GM12878 (cell line): ENCODE data around the gene SERPINA9. TPM values are rescaled to one million over a fixed set of nuclear protein-coding genes. Genes with fewer than 3 reads are reported as not detected.
"Not testable (repeated sequence)": the region's sequence is repeated elsewhere in the genome, so short reads cannot be mapped to it uniquely, and the experiment has no call there.

ENCODE experiments used
- ATAC-seq: fragments of 200-7000 bp; cut with Tn5 transposase; 3 replicates; pipeline ENCODE4 v1.9.1; 2020; ENCODE audit warnings: mild to moderate bottlenecking, moderate library complexity
- BruUV-seq: library from RNA; stranded (reverse); fragments of 400-500 nt; replicated peaks from 2 replicates; lab custom pipeline; 2021; lab: Mats Ljungman, UMichigan
- CTCF ChIA-PET: fragments of 300-600 bp; sonication (Branson Sonifier 250); formaldehyde crosslinking; extraction: SDS; loops from one replicate; lab custom pipeline; 2021; ENCODE audit warnings: inconsistent platforms; lab: Yijun Ruan, JAX
- POLR2A ChIA-PET: fragments of 350-600 bp; formaldehyde crosslinking; extraction: SDS; loops from one replicate; lab custom pipeline; 2021; ENCODE audit warnings: inconsistent platforms; lab: Charles Lee
- RAD21 ChIA-PET: fragments of 300-600 bp; sonication (Branson Sonifier 250); formaldehyde crosslinking; loops from one replicate; lab custom pipeline; 2023; ENCODE audit warnings: antibody characterized with exemption; ENCODE audit not compliant: unreplicated experiment; lab: Charles Lee
- SMC1A ChIA-PET: fragments of 300-600 bp; sonication (Branson Sonifier 250); formaldehyde crosslinking; loops from one replicate; lab custom pipeline; 2023; ENCODE audit not compliant: unreplicated experiment, uncharacterized antibody; lab: Charles Lee
- DNase-seq: peaks from one replicate; pipeline ENCODE4 v3.0.0-alpha.2; 2011; ENCODE audit warnings: low read depth, low spot score
- FAIRE-seq: peaks from 3 replicates; lab custom pipeline; 2011; peaks lifted over from hg19 to GRCh38; lab: Jason Lieb, UNC
- H2AFZ ChIP-seq: 2 replicates; pipeline ENCODE4 v1.6.0; 2011; ENCODE audit warnings: low read depth, low read length, control low read depth; ENCODE audit not compliant: control insufficient read depth
- H3K27ac ChIP-seq: 2 replicates; pipeline ENCODE4 v1.5.1; 2011; ENCODE audit warnings: control low read depth; ENCODE audit not compliant: control insufficient read depth, insufficient read depth
- H3K27me3 ChIP-seq, 2 experiments: replicated peaks in 1 of 2; 2 replicates each; pipeline versions ENCODE4 v1.6.0 to v1.6.1; 2011; ENCODE audit warnings: low read length in 1 of 2; ENCODE audit not compliant: control insufficient read depth in 2 of 2, insufficient read depth in 2 of 2
- H3K36me3 ChIP-seq, 2 experiments: 2 replicates each; pipeline ENCODE4 v1.5.1; 2011; ENCODE audit warnings: low read length in 1 of 2; ENCODE audit not compliant: control insufficient read depth in 2 of 2, insufficient read depth in 2 of 2
- H3K4me1 ChIP-seq: 2 replicates; pipeline ENCODE4 v1.6.1; 2011; ENCODE audit warnings: mild to moderate bottlenecking, low read length, moderate library complexity, mixed read lengths; ENCODE audit not compliant: control insufficient read depth, insufficient read depth
- H3K4me2 ChIP-seq: 2 replicates; pipeline ENCODE4 v1.6.0; 2011; ENCODE audit warnings: control low read depth; ENCODE audit not compliant: control insufficient read depth, insufficient read depth
- H3K4me3 ChIP-seq: fragments of 200-600 bp; sonication (generic); 2 replicates; pipeline ENCODE4 v1.5.1; 2016
- H3K79me2 ChIP-seq: 2 replicates; pipeline ENCODE4 v1.6.0; 2011; ENCODE audit warnings: low read length; ENCODE audit not compliant: control insufficient read depth, insufficient read depth
- H3K9ac ChIP-seq: 2 replicates; pipeline ENCODE4 v1.8.0; 2011; ENCODE audit warnings: low read length, control low read depth, mixed read lengths; ENCODE audit not compliant: control insufficient read depth, insufficient read depth
- H3K9me3 ChIP-seq: replicated peaks from 3 replicates; pipeline ENCODE4 v1.5.1; 2011; ENCODE audit warnings: mild to moderate bottlenecking, low read length; ENCODE audit not compliant: control insufficient read depth, insufficient read depth
- H4K20me1 ChIP-seq: 2 replicates; pipeline ENCODE4 v1.6.0; 2011; ENCODE audit not compliant: control insufficient read depth, insufficient read depth
- WGBS: methylation state at CpG from one replicate; pipeline ENCODE4 v1.1.6; 2016; ENCODE audit warnings: low lambda C conversion rate; ENCODE audit not compliant: insufficient replicate concordance, insufficient coverage; ENCODE audit errors: missing lambda C conversion rate; 5-methylcytosine and 5-hydroxymethylcytosine counted together
- in situ Hi-C: fragments of 300-500 bp; cut with MboI; formaldehyde crosslinking; loops from 9 replicates; pipeline ENCODE4 v1.14.3; 2018; ENCODE audit warnings: mixed read lengths
- intact Hi-C: fragments of 100-400 bp; cut with micrococcal nuclease; formaldehyde crosslinking; loops from one replicate; pipeline ENCODE4 v1.14.2; 2022; ENCODE audit not compliant: unreplicated experiment
- polyA plus RNA-seq, 11 experiments: library from polyadenylated mRNA; depleted of rRNA in 4 of 11; unstranded in 6 of 11; stranded (reverse) in 5 of 11; fragments of >200 nt; fragmentation: Nextera tagmentation in 4 of 11; fragmentation: Illumina TruSeq in 1 of 11; extraction: Ambion mirVana in 4 of 11; extraction: Trizol in 1 of 11; gene quantifications; 1 replicate in 1 of 11; 2 replicates in 10 of 11; pipeline versions ENCODE4 v1.2.1 to v1.2.3, GENCODE V29; 2011 to 2016; ENCODE audit warnings: inconsistent platforms in 2 of 11, missing spikeins in 2 of 11, low read depth in 1 of 11
- total RNA-seq, 4 experiments: library from RNA; depleted of rRNA in 3 of 4; stranded (reverse); fragments of >200 nt in 3 of 4; fragmentation: Illumina TruSeq in 1 of 4; extraction: Trizol in 1 of 4; gene quantifications; 2 replicates each; pipeline versions ENCODE4 v1.2.1 to v1.2.3, GENCODE V29; 2013 to 2021

The SERPINA9 gene
- total and polyA plus RNA-seq, 10 of the 15 experiments (the other 5 are each of a cell fraction or from before 2014, with no cell fraction given), result 0.05 TPM; not detected in 9

GRCh38 chr14:94417497-94418205 is 58.3 kb downstream of the SERPINA9 start:
- H3K79me2 ChIP-seq, BruUV-seq, H3K36me3 ChIP-seq, SMC1A ChIA-PET, H3K27me3 ChIP-seq, H3K4me2 ChIP-seq, H3K9ac ChIP-seq, H3K9me3 ChIP-seq, RAD21 ChIA-PET, H3K4me3 ChIP-seq, H3K4me1 ChIP-seq, H2AFZ ChIP-seq, FAIRE-seq, H3K27ac ChIP-seq, intact Hi-C loops, H4K20me1 ChIP-seq, in situ Hi-C loops, POLR2A ChIA-PET, DNase-seq, ATAC-seq, CTCF ChIA-PET: not testable (repeated sequence)
- WGBS, result 0% methylated on average over 3 of the region's 3 CpGs

Other genes with a start within 250 kb of the SERPINA9 start
Only the 7 nearest of the 9 such genes appear.
- not detected in 2 replicates for gene SERPINA2, start 109.5 kb downstream of the SERPINA9 start, total RNA-seq (2014; rRNA removed)
- gene SERPINA2, start 109.5 kb downstream of the SERPINA9 start, total RNA-seq (2014; rRNA removed; fragmentation: Illumina TruSeq; extraction: Trizol), result not detected in 2 replicates
- gene SERPINA2, start 109.5 kb downstream of the SERPINA9 start, total RNA-seq (2021), result not detected in 2 replicates
- not detected in 2 replicates for gene SERPINA2, start 109.5 kb downstream of the SERPINA9 start, polyA plus RNA-seq (2011; rRNA removed)
- not detected in 2 replicates for gene SERPINA2, start 109.5 kb downstream of the SERPINA9 start, polyA plus RNA-seq (2014; fragmentation: Illumina TruSeq; extraction: Trizol)
- not detected for gene SERPINA2, start 109.5 kb downstream of the SERPINA9 start, polyA plus RNA-seq (2014; fragmentation: Nextera tagmentation; extraction: Ambion mirVana)
- not detected in 2 replicates for gene SERPINA2, start 109.5 kb downstream of the SERPINA9 start, polyA plus RNA-seq (2014; rRNA removed)
- not detected for gene SERPINA2, start 109.5 kb downstream of the SERPINA9 start, polyA plus RNA-seq (2016; fragmentation: Nextera tagmentation; extraction: Ambion mirVana)
- 0.40 and 0.87 TPM in 2 replicates for gene SERPINA1, start 87.6 kb downstream of the SERPINA9 start, total RNA-seq (2014; rRNA removed)
- 0.45 and 0.60 TPM in 2 replicates for gene SERPINA1, start 87.6 kb downstream of the SERPINA9 start, total RNA-seq (2014; rRNA removed; fragmentation: Illumina TruSeq; extraction: Trizol)
- 5.1 and 6.6 TPM in 2 replicates for gene SERPINA1, start 87.6 kb downstream of the SERPINA9 start, total RNA-seq (2021)
- gene SERPINA1, start 87.6 kb downstream of the SERPINA9 start, polyA plus RNA-seq (2011; rRNA removed), result 3.1 and 3.5 TPM in 2 replicates
- gene SERPINA1, start 87.6 kb downstream of the SERPINA9 start, polyA plus RNA-seq (2014; fragmentation: Illumina TruSeq; extraction: Trizol), result 0.36 and 0.90 TPM in 2 replicates
- gene SERPINA1, start 87.6 kb downstream of the SERPINA9 start, polyA plus RNA-seq (2014; fragmentation: Nextera tagmentation; extraction: Ambion mirVana), result under 1 TPM; 0.29 to 0.62 TPM
- 0.33 and 1.0 TPM in 2 replicates for gene SERPINA1, start 87.6 kb downstream of the SERPINA9 start, polyA plus RNA-seq (2014; rRNA removed)
- under 1 TPM; 0.16 to 0.17 TPM for gene SERPINA1, start 87.6 kb downstream of the SERPINA9 start, polyA plus RNA-seq (2016; fragmentation: Nextera tagmentation; extraction: Ambion mirVana)
- gene SERPINA11, start 23.4 kb downstream of the SERPINA9 start, total RNA-seq (2014; rRNA removed), result not detected in 2 replicates
- gene SERPINA11, start 23.4 kb downstream of the SERPINA9 start, total RNA-seq (2014; rRNA removed; fragmentation: Illumina TruSeq; extraction: Trizol), result not detected in 2 replicates
- gene SERPINA11, start 23.4 kb downstream of the SERPINA9 start, total RNA-seq (2021), result not detected in 2 replicates
- not detected in 2 replicates for gene SERPINA11, start 23.4 kb downstream of the SERPINA9 start, polyA plus RNA-seq (2011; rRNA removed)
- not detected in 2 replicates for gene SERPINA11, start 23.4 kb downstream of the SERPINA9 start, polyA plus RNA-seq (2014; fragmentation: Illumina TruSeq; extraction: Trizol)
- gene SERPINA11, start 23.4 kb downstream of the SERPINA9 start, polyA plus RNA-seq (2014; fragmentation: Nextera tagmentation; extraction: Ambion mirVana), result not detected
- not detected in 2 replicates for gene SERPINA11, start 23.4 kb downstream of the SERPINA9 start, polyA plus RNA-seq (2014; rRNA removed)
- gene SERPINA11, start 23.4 kb downstream of the SERPINA9 start, polyA plus RNA-seq (2016; fragmentation: Nextera tagmentation; extraction: Ambion mirVana), result under 1 TPM in 1 of 2 experiments, not detected in 1; 0.11 TPM
- not detected in 2 replicates for gene SERPINA12, start 33.3 kb upstream of the SERPINA9 start, total RNA-seq (2014; rRNA removed)
- gene SERPINA12, start 33.3 kb upstream of the SERPINA9 start, total RNA-seq (2014; rRNA removed; fragmentation: Illumina TruSeq; extraction: Trizol), result not detected in 2 replicates
- not detected in 2 replicates for gene SERPINA12, start 33.3 kb upstream of the SERPINA9 start, total RNA-seq (2021)
- not detected in 2 replicates for gene SERPINA12, start 33.3 kb upstream of the SERPINA9 start, polyA plus RNA-seq (2011; rRNA removed)
- not detected in 2 replicates for gene SERPINA12, start 33.3 kb upstream of the SERPINA9 start, polyA plus RNA-seq (2014; fragmentation: Illumina TruSeq; extraction: Trizol)
- gene SERPINA12, start 33.3 kb upstream of the SERPINA9 start, polyA plus RNA-seq (2014; fragmentation: Nextera tagmentation; extraction: Ambion mirVana), result not detected
- not detected in 2 replicates for gene SERPINA12, start 33.3 kb upstream of the SERPINA9 start, polyA plus RNA-seq (2014; rRNA removed)
- gene SERPINA12, start 33.3 kb upstream of the SERPINA9 start, polyA plus RNA-seq (2016; fragmentation: Nextera tagmentation; extraction: Ambion mirVana), result not detected
- not detected in 2 replicates for gene SERPINA4, start 85.2 kb upstream of the SERPINA9 start, total RNA-seq (2014; rRNA removed)
- not detected in 2 replicates for gene SERPINA4, start 85.2 kb upstream of the SERPINA9 start, total RNA-seq (2014; rRNA removed; fragmentation: Illumina TruSeq; extraction: Trizol)
- 0.13 TPM in 1 of 2 replicates, not detected in the other for gene SERPINA4, start 85.2 kb upstream of the SERPINA9 start, total RNA-seq (2021)
- gene SERPINA4, start 85.2 kb upstream of the SERPINA9 start, polyA plus RNA-seq (2011; rRNA removed), result 0.04 TPM in 1 of 2 replicates, not detected in the other
- not detected in 2 replicates for gene SERPINA4, start 85.2 kb upstream of the SERPINA9 start, polyA plus RNA-seq (2014; fragmentation: Illumina TruSeq; extraction: Trizol)
- gene SERPINA4, start 85.2 kb upstream of the SERPINA9 start, polyA plus RNA-seq (2014; fragmentation: Nextera tagmentation; extraction: Ambion mirVana), result not detected
- gene SERPINA4, start 85.2 kb upstream of the SERPINA9 start, polyA plus RNA-seq (2014; rRNA removed), result not detected in 2 replicates
- not detected for gene SERPINA4, start 85.2 kb upstream of the SERPINA9 start, polyA plus RNA-seq (2016; fragmentation: Nextera tagmentation; extraction: Ambion mirVana)
- not detected in 2 replicates for gene SERPINA5, start 105.2 kb upstream of the SERPINA9 start, total RNA-seq (2014; rRNA removed)
- gene SERPINA5, start 105.2 kb upstream of the SERPINA9 start, total RNA-seq (2014; rRNA removed; fragmentation: Illumina TruSeq; extraction: Trizol), result not detected in 2 replicates
- gene SERPINA5, start 105.2 kb upstream of the SERPINA9 start, total RNA-seq (2021), result 0.56 and 0.90 TPM in 2 replicates
- not detected in 2 replicates for gene SERPINA5, start 105.2 kb upstream of the SERPINA9 start, polyA plus RNA-seq (2011; rRNA removed)
- gene SERPINA5, start 105.2 kb upstream of the SERPINA9 start, polyA plus RNA-seq (2014; fragmentation: Illumina TruSeq; extraction: Trizol), result not detected in 2 replicates
- gene SERPINA5, start 105.2 kb upstream of the SERPINA9 start, polyA plus RNA-seq (2014; fragmentation: Nextera tagmentation; extraction: Ambion mirVana), result not detected
- gene SERPINA5, start 105.2 kb upstream of the SERPINA9 start, polyA plus RNA-seq (2014; rRNA removed), result not detected in 2 replicates
- gene SERPINA5, start 105.2 kb upstream of the SERPINA9 start, polyA plus RNA-seq (2016; fragmentation: Nextera tagmentation; extraction: Ambion mirVana), result not detected
- not detected in 2 replicates for gene SERPINA3, start 136.2 kb upstream of the SERPINA9 start, total RNA-seq (2014; rRNA removed)
- not detected in 2 replicates for gene SERPINA3, start 136.2 kb upstream of the SERPINA9 start, total RNA-seq (2014; rRNA removed; fragmentation: Illumina TruSeq; extraction: Trizol)
- gene SERPINA3, start 136.2 kb upstream of the SERPINA9 start, total RNA-seq (2021), result 2.2 and 2.6 TPM in 2 replicates
- not detected in 2 replicates for gene SERPINA3, start 136.2 kb upstream of the SERPINA9 start, polyA plus RNA-seq (2011; rRNA removed)
- not detected in 2 replicates for gene SERPINA3, start 136.2 kb upstream of the SERPINA9 start, polyA plus RNA-seq (2014; fragmentation: Illumina TruSeq; extraction: Trizol)
- not detected for gene SERPINA3, start 136.2 kb upstream of the SERPINA9 start, polyA plus RNA-seq (2014; fragmentation: Nextera tagmentation; extraction: Ambion mirVana)
- gene SERPINA3, start 136.2 kb upstream of the SERPINA9 start, polyA plus RNA-seq (2014; rRNA removed), result not detected in 2 replicates
- gene SERPINA3, start 136.2 kb upstream of the SERPINA9 start, polyA plus RNA-seq (2016; fragmentation: Nextera tagmentation; extraction: Ambion mirVana), result not detected